Measurements from ENCODE around the gene LRRFIP2. TPM values are rescaled to one million over a fixed set of nuclear protein-coding genes. Genes with fewer than 3 reads are reported as not detected.
"Not testable (repeated sequence)": the region's sequence is repeated elsewhere in the genome, so short reads cannot be mapped to it uniquely, and the experiment has no call there.

Gene LRRFIP2
- total RNA-seq, 2 experiments from 2014 or later = 13.3 to 15.3 TPM

- H3K9me3 Mint-ChIP-seq; H3K4me3 Mint-ChIP-seq; H3K27me3 Mint-ChIP-seq (ENCODE audit: low read depth); H3K27ac Mint-ChIP-seq; H3K4me1 Mint-ChIP-seq (ENCODE audit: low read depth); intact Hi-C loops (cut with micrococcal nuclease); DNase-seq: not testable (repeated sequence)
- peaks cover 50% of the 10 kb centered on the region for H3K36me3 Mint-ChIP-seq (ENCODE audit: low read depth)
- CTCF ChIA-PET = interaction anchor here (0.7 kb wide), 1 partner anchor 12 kb away, joined by 3 read pairs; no protein-coding TSS in a partner anchor
Observed at GRCh38 chr3:37042712-37043111, 131.7 kb downstream of the LRRFIP2 start.

DNA sequence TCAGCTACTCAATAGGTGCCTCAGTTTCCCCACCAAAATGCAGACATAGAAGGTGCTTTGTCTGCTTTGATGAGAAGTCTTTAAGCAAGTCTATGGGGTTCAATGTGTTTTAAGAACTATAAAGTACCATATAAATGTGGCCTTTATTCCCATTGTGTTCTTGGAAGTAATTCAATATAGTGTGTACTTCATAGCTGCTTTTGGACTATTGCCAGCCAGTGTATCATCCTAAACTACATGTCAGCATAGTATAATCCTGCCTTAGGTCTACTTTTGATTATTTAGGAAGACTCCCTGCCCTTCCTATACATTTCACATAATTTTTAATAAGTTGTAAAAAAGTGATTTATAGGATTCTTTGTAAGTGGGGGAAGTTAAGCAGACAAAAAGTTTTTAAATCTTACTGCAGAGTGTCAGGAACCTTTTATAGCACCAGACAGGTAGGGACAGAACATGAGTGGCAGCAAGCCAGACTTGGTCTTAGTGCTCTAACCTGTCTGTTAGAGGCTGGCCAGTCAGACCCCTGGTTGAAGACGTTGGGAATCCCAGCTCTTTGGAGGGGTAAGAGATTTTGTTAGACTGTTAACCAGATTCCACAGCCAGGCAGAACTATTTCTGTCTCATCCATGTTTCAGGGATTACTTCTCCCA lies 132.7 kb downstream of the LRRFIP2 start:
- CTCF ChIA-PET = no interaction called here
- no peaks in the 10 kb centered on the region for H3K4me1 Mint-ChIP-seq (ENCODE audit: low read depth)
- peaks cover 51% of the 10 kb centered on the region for H3K36me3 Mint-ChIP-seq (ENCODE audit: low read depth)
- H3K4me3 Mint-ChIP-seq = no peak overlapping the region
- H3K27me3 Mint-ChIP-seq (ENCODE audit: low read depth) = no peaks in the 10 kb centered on the region
- H3K9me3 Mint-ChIP-seq = no peaks in the 10 kb centered on the region
- DNase-seq = no peak
- H3K27ac Mint-ChIP-seq = no peak overlapping the region
- intact Hi-C loops (cut with micrococcal nuclease) = no loop called here

- CTCF ChIA-PET = no interaction called here
Observed at GRCh38 chr3:37040231-37040630, 134.2 kb downstream of the LRRFIP2 start.

GRCh38 chr3:37039161-37039846 lies 135.1 kb downstream of the LRRFIP2 start:
- Mint-ChIP-seq H3K4me3 (no peak overlapping the region), H3K4me1 (ENCODE audit: low read depth) (no peaks in the 10 kb centered on the region), H3K27ac (no peak overlapping the region), H3K27me3 (ENCODE audit: low read depth) (no peaks in the 10 kb centered on the region), H3K36me3 (ENCODE audit: low read depth) (peaks cover 62% of the 10 kb centered on the region), H3K9me3 (peaks cover 6% of the 10 kb centered on the region)
- DNase-seq = no peak
- intact Hi-C loops (cut with micrococcal nuclease) = no loop called here
- CTCF ChIA-PET = interaction anchor here (1.1 kb wide), 1 partner anchor 33 kb away, joined by 3 read pairs; no protein-coding TSS in a partner anchor

More at GRCh38 chr3:37040231-37040630, 134.2 kb downstream of the LRRFIP2 start:
- DNase-seq = no peak
- Mint-ChIP-seq H3K36me3 (ENCODE audit: low read depth) (peaks cover 59% of the 10 kb centered on the region), H3K9me3 (peaks cover 3% of the 10 kb centered on the region), H3K4me1 (ENCODE audit: low read depth) (no peaks in the 10 kb centered on the region), H3K27ac (no peak overlapping the region), H3K4me3 (no peak overlapping the region), H3K27me3 (ENCODE audit: low read depth) (no peaks in the 10 kb centered on the region)
- intact Hi-C loops (cut with micrococcal nuclease) = no loop called here

DNA sequence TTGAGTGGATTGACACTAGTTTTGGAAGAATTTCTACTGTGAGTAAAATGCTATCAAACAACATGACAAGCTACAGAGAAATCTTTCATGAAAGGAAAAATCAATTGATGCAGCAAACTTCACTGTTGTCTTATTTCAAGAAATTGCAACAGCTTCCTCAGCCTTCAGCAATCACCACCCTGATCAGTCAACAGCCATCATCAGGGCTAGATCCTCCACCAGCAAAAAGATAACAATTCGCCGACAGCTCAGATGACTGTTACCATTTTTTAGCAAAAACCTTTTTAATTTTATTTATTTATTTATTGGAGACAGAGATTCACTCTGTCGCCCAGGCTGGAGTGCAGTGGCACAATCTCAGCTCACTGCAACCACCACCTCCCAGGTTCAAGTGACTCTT lies 137.0 kb downstream of the LRRFIP2 start:
- no peak for DNase-seq
- Mint-ChIP-seq H3K27me3 (ENCODE audit: low read depth) (no peaks in the 10 kb centered on the region), H3K4me3 (no peak overlapping the region), H3K9me3 (peaks cover 8% of the 10 kb centered on the region), H3K27ac (no peak overlapping the region), H3K4me1 (ENCODE audit: low read depth) (no peaks in the 10 kb centered on the region), H3K36me3 (ENCODE audit: low read depth) (peaks cover 72% of the 10 kb centered on the region)
- CTCF ChIA-PET = interaction anchor here (2.2 kb wide), 1 partner anchor 14 kb away, joined by 6 read pairs; no protein-coding TSS in a partner anchor
- intact Hi-C loops (cut with micrococcal nuclease) = no loop called here

GRCh38 chr3:37032961-37033360 lies 141.4 kb downstream of the LRRFIP2 start:
- Mint-ChIP-seq H3K9me3 (peaks cover 8% of the 10 kb centered on the region), H3K27ac (no peak overlapping the region), H3K4me1 (ENCODE audit: low read depth) (no peaks in the 10 kb centered on the region), H3K36me3 (ENCODE audit: low read depth) (peaks cover 76% of the 10 kb centered on the region), H3K4me3 (no peak overlapping the region), H3K27me3 (ENCODE audit: low read depth) (no peaks in the 10 kb centered on the region)
- intact Hi-C loops (cut with micrococcal nuclease) = no loop called here
- DNase-seq = no peak
- CTCF ChIA-PET = interaction anchor here (0.8 kb wide), 1 partner anchor 8 kb away, joined by 3 read pairs; no protein-coding TSS in a partner anchor

DNA sequence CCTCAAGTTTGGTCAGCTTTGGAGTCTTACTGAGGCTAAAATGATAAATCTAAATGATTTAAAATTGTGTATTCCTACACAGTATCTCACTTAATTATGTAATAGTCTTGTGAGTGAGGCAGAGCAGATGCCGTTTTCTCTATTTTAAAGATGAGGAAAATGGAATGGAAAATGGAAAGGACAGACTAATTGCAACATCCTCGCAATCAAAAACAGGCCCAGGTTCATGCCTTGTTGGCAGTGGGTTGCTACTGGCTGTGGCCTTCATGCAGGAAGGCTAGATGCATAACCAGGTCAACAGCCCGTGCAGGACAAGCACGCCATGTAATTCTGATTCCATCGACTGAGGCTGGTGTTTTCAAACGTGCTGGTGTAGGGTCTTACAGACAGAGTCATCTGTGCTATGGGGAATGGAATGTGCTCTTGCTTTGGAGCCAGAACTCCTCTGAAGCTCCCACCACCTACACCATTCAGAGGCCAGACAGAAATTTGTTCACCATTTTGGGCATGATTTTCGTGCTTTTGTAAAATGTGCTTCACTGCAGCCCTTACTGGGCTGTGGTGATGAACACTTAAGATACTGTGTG lies 143.2 kb downstream of the LRRFIP2 start:
- peaks cover 74% of the 10 kb centered on the region for H3K36me3 Mint-ChIP-seq (ENCODE audit: low read depth)
- no peak overlapping the region for H3K27ac Mint-ChIP-seq
- no peaks in the 10 kb centered on the region for H3K27me3 Mint-ChIP-seq (ENCODE audit: low read depth)
- H3K4me3 Mint-ChIP-seq = no peak overlapping the region
- peaks cover 8% of the 10 kb centered on the region for H3K9me3 Mint-ChIP-seq
- DNase-seq = no peak
- intact Hi-C loops (cut with micrococcal nuclease) = no loop called here
- H3K4me1 Mint-ChIP-seq (ENCODE audit: low read depth) = no peaks in the 10 kb centered on the region
- CTCF ChIA-PET = interaction anchor here (0.5 kb wide), 1 partner anchor 182 kb away, joined by 3 read pairs; no protein-coding TSS in a partner anchor

GRCh38 chr3:37030588-37030987 lies 143.8 kb downstream of the LRRFIP2 start:
- intact Hi-C loops (cut with micrococcal nuclease) = no loop called here
- Mint-ChIP-seq H3K27me3 (ENCODE audit: low read depth) (no peaks in the 10 kb centered on the region), H3K27ac (no peak overlapping the region), H3K4me3 (no peak overlapping the region), H3K9me3 (peaks cover 8% of the 10 kb centered on the region), H3K36me3 (ENCODE audit: low read depth) (peaks cover 74% of the 10 kb centered on the region), H3K4me1 (ENCODE audit: low read depth) (no peaks in the 10 kb centered on the region)
- CTCF ChIA-PET = interaction anchor here (0.5 to 0.8 kb wide), 2 partner anchors 12 to 182 kb away, joined by 3 read pairs; no protein-coding TSS in a partner anchor
- no peak for DNase-seq

DNA sequence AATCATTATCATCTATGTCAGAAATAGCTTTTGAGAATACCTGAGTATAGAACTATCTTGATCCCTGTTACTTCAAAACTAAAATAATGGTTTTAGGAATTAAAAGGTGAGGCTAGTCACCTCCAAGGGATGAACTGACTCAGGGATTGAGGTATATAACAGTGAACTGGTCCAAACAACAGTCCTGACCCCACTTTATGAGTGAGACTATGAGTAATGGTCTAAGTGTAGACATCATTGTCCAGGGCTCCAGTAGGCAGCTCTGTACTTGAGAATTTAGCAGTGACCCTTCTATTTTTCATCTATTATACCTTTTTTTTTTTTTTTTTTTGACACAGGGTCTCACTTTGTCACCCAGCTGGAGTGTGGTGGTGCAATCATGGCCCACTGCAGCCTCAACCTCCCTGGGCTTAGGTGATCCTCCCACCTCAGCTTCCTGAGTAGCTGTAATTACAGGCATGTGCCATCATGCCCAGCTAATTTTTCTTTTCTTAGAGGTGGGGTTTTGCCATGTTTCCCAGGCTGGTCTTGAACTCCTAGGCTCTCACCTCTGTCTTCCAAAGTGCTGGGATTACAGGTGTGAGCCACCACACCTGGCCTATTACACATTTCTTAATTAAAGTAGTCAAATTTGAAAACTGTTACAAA lies 144.7 kb downstream of the LRRFIP2 start:
- no peaks in the 10 kb centered on the region for H3K27me3 Mint-ChIP-seq (ENCODE audit: low read depth)
- CTCF ChIA-PET = no interaction called here
- H3K36me3 Mint-ChIP-seq (ENCODE audit: low read depth) = peaks cover 69% of the 10 kb centered on the region
- no peak for DNase-seq
- H3K4me1 Mint-ChIP-seq (ENCODE audit: low read depth) = peaks cover 3% of the 10 kb centered on the region
- peaks cover 3% of the 10 kb centered on the region for H3K9me3 Mint-ChIP-seq
- H3K4me3 Mint-ChIP-seq = no peak overlapping the region
- intact Hi-C loops (cut with micrococcal nuclease) = no loop called here
- H3K27ac Mint-ChIP-seq = no peak overlapping the region

- Mint-ChIP-seq H3K9me3 (peaks cover 3% of the 10 kb centered on the region), H3K27me3 (ENCODE audit: low read depth) (no peaks in the 10 kb centered on the region), H3K4me1 (ENCODE audit: low read depth) (peaks cover 5% of the 10 kb centered on the region), H3K27ac (no peak overlapping the region), H3K36me3 (ENCODE audit: low read depth) (peaks cover 67% of the 10 kb centered on the region), H3K4me3 (no peak overlapping the region)
- no peak for DNase-seq
- CTCF ChIA-PET = no interaction called here
- intact Hi-C loops (cut with micrococcal nuclease) = no loop called here
Observed at GRCh38 chr3:37029111-37029510, 145.3 kb downstream of the LRRFIP2 start.

GRCh38 chr3:37028329-37028728 lies 146.1 kb downstream of the LRRFIP2 start:
- Mint-ChIP-seq H3K4me3 (no peak overlapping the region), H3K36me3 (ENCODE audit: low read depth) (peaks cover 66% of the 10 kb centered on the region), H3K4me1 (ENCODE audit: low read depth) (peaks cover 5% of the 10 kb centered on the region), H3K9me3 (no peaks in the 10 kb centered on the region), H3K27me3 (ENCODE audit: low read depth) (no peaks in the 10 kb centered on the region), H3K27ac (no peak overlapping the region)
- DNase-seq = no peak
- intact Hi-C loops (cut with micrococcal nuclease) = no loop called here
- CTCF ChIA-PET = interaction anchor here (0.9 to 1.8 kb wide), 2 partner anchors 185 to 299 kb away, joined by 7 to 9 read pairs; no protein-coding TSS in a partner anchor

GRCh38 chr3:37026851-37027250 lies 147.5 kb downstream of the LRRFIP2 start:
- H3K27me3 Mint-ChIP-seq (ENCODE audit: low read depth) = no peaks in the 10 kb centered on the region
- intact Hi-C loops (cut with micrococcal nuclease) = no loop called here
- CTCF ChIA-PET = interaction anchor here (0.7 to 1.8 kb wide), 2 partner anchors 187 to 958 kb away, joined by 3 to 7 read pairs; no protein-coding TSS in a partner anchor
- peaks cover 5% of the 10 kb centered on the region for H3K4me1 Mint-ChIP-seq (ENCODE audit: low read depth)
- no peak overlapping the region for H3K4me3 Mint-ChIP-seq
- no peaks in the 10 kb centered on the region for H3K9me3 Mint-ChIP-seq
- H3K27ac Mint-ChIP-seq = no peak overlapping the region
- DNase-seq = no peak
- H3K36me3 Mint-ChIP-seq (ENCODE audit: low read depth) = peaks cover 61% of the 10 kb centered on the region
